WTC11 (cell line): ENCODE results near the gene RPTOR. TPM values are rescaled to one million over a fixed set of nuclear protein-coding genes. Genes with fewer than 3 reads are reported as not detected.

ENCODE experiments used
- ATAC-seq: fragments of 200-7000 bp; cut with Tn5 transposase; 2 replicates; pipeline ENCODE4 v1.10.0; 2021; ENCODE audit warnings: mild to moderate bottlenecking, moderate library complexity
- CTCF ChIA-PET: fragments of 300-600 bp; sonication (Branson Sonifier 250); formaldehyde crosslinking; loops from one replicate; lab custom pipeline; 2021; ENCODE audit warnings: antibody characterized with exemption; lab: Charles Lee
- POLR2A ChIA-PET: fragments of 350-600 bp; sonication (Branson Sonifier 250); formaldehyde crosslinking; loops from one replicate; lab custom pipeline; 2021; ENCODE audit warnings: antibody characterized with exemption; lab: Charles Lee
- DNase-seq: peaks from one replicate; pipeline ENCODE4 v3.0.0; 2021; ENCODE audit warnings: low spot score
- H3K27ac Mint-ChIP-seq: 2 replicates; pipeline ENCODE4 v1.8.0; 2021; ENCODE audit warnings: mixed read lengths
- H3K27me3 Mint-ChIP-seq: 2 replicates; pipeline ENCODE4 v1.8.0; 2021; ENCODE audit warnings: low read depth, mild to moderate bottlenecking, moderate library complexity, mixed read lengths
- H3K36me3 Mint-ChIP-seq: 2 replicates; pipeline ENCODE4 v1.8.0; 2021; ENCODE audit warnings: mixed read lengths
- H3K4me1 Mint-ChIP-seq: 2 replicates; pipeline ENCODE4 v1.8.0; 2022; ENCODE audit warnings: mixed read lengths
- H3K4me3 Mint-ChIP-seq: 2 replicates; pipeline ENCODE4 v1.8.0; 2021; ENCODE audit warnings: mild to moderate bottlenecking, moderate library complexity, mixed read lengths
- H3K9me3 Mint-ChIP-seq: 2 replicates; pipeline ENCODE4 v1.8.0; 2021; ENCODE audit warnings: mixed read lengths
- CBFB ChIP-seq: sonication (generic); formaldehyde crosslinking; IDR thresholded peaks from 2 replicates; pipeline ENCODE4 v1.8.1; 2022; ENCODE audit warnings: mild to moderate bottlenecking, low read depth, missing genetic modification reagents
- CDX4 ChIP-seq: fragments of 250-450 bp; sonication (Bioruptor Pico); IDR thresholded peaks from 2 replicates; pipeline ENCODE4 v1.9.0; 2021; ENCODE audit warnings: moderate library complexity, mild to moderate bottlenecking, inconsistent platforms, borderline replicate concordance
- CTCF ChIP-seq: fragments of 200-600 bp; IDR thresholded peaks from 2 replicates; pipeline ENCODE4 v1.8.0; 2022; ENCODE audit warnings: antibody characterized with exemption
- MYBL2 ChIP-seq: sonication (generic); formaldehyde crosslinking; IDR thresholded peaks from 2 replicates; pipeline ENCODE4 v1.8.1; 2023; ENCODE audit warnings: mild to moderate bottlenecking, moderate library complexity, missing genetic modification reagents
- NFE2L1 ChIP-seq: sonication (generic); formaldehyde crosslinking; IDR thresholded peaks from 2 replicates; pipeline ENCODE4 v1.8.1; 2023; ENCODE audit warnings: missing genetic modification reagents
- RELA ChIP-seq: sonication (generic); formaldehyde crosslinking; IDR thresholded peaks from 2 replicates; pipeline ENCODE4 v1.8.1; 2022; ENCODE audit warnings: missing genetic modification reagents, mild to moderate bottlenecking, borderline replicate concordance
- RORB ChIP-seq: fragments of 250-450 bp; sonication (Bioruptor Pico); IDR thresholded peaks from 2 replicates; pipeline ENCODE4 v1.9.0; 2021; ENCODE audit warnings: mild to moderate bottlenecking
- USF1 ChIP-seq: sonication (generic); formaldehyde crosslinking; IDR thresholded peaks from 2 replicates; pipeline ENCODE4 v1.8.0; 2022; ENCODE audit warnings: mild to moderate bottlenecking, missing genetic modification reagents
- ZBTB21 ChIP-seq: sonication (generic); formaldehyde crosslinking; IDR thresholded peaks from 2 replicates; pipeline ENCODE4 v1.8.1; 2023; ENCODE audit warnings: mild to moderate bottlenecking, missing genetic modification reagents, borderline replicate concordance
- ZMAT4 ChIP-seq: fragments of 250-450 bp; sonication (Bioruptor Pico); IDR thresholded peaks from 2 replicates; pipeline ENCODE4 v1.9.0; 2021; ENCODE audit warnings: mild to moderate bottlenecking
- ZNF219 ChIP-seq: sonication (generic); formaldehyde crosslinking; IDR thresholded peaks from 2 replicates; pipeline ENCODE4 v1.8.0; 2023; ENCODE audit warnings: missing genetic modification reagents, mild to moderate bottlenecking, borderline replicate concordance
- ZNF317 ChIP-seq: sonication (generic); formaldehyde crosslinking; IDR thresholded peaks from 2 replicates; pipeline ENCODE4 v1.8.1; 2023; ENCODE audit warnings: low read depth, mild to moderate bottlenecking, moderate library complexity, missing genetic modification reagents, borderline replicate concordance
- ZNF423 ChIP-seq: fragments of 250-450 bp; sonication (Bioruptor Pico); IDR thresholded peaks from 2 replicates; pipeline ENCODE4 v2.1.2; 2022; ENCODE audit warnings: mild to moderate bottlenecking, moderate library complexity
- ZNF512 ChIP-seq: sonication (generic); formaldehyde crosslinking; IDR thresholded peaks from 2 replicates; pipeline ENCODE4 v1.8.1; 2022; ENCODE audit warnings: missing genetic modification reagents, borderline replicate concordance
- total RNA-seq: library from RNA; stranded (reverse); gene quantifications from 3 replicates; pipeline ENCODE4 v1.2.3, GENCODE V29; 2021
- TF ChIP-seq, protein P1 (sequence below): sonication (generic); formaldehyde crosslinking; IDR thresholded peaks from 2 replicates; pipeline ENCODE4 v1.8.1; 2023; ENCODE audit warnings: mild to moderate bottlenecking, missing genetic modification reagents
- TF ChIP-seq, protein P2 (sequence below): sonication (generic); formaldehyde crosslinking; IDR thresholded peaks from 2 replicates; pipeline ENCODE4 v1.8.1; 2022; ENCODE audit warnings: low read depth, missing genetic modification reagents, borderline replicate concordance
- TF ChIP-seq, protein P3 (sequence below): fragments of 250-450 bp; sonication (Bioruptor Pico); IDR thresholded peaks from 2 replicates; pipeline ENCODE4 v1.8.0; 2021; ENCODE audit warnings: mild to moderate bottlenecking
- TF ChIP-seq, protein P4 (sequence below): sonication (generic); formaldehyde crosslinking; IDR thresholded peaks from 2 replicates; pipeline ENCODE4 v1.8.1; 2023; ENCODE audit warnings: mild to moderate bottlenecking, missing genetic modification reagents, moderate library complexity

RPTOR gene
- total RNA-seq, 1 experiment from 2014 or later: 41.0 TPM

GRCh38 chr17:80772906-80773242, 228.2 kb downstream of the RPTOR start (continued):
- TF ChIP-seq ZNF512 (CRISPR knock-in tag): no peak

DNA sequence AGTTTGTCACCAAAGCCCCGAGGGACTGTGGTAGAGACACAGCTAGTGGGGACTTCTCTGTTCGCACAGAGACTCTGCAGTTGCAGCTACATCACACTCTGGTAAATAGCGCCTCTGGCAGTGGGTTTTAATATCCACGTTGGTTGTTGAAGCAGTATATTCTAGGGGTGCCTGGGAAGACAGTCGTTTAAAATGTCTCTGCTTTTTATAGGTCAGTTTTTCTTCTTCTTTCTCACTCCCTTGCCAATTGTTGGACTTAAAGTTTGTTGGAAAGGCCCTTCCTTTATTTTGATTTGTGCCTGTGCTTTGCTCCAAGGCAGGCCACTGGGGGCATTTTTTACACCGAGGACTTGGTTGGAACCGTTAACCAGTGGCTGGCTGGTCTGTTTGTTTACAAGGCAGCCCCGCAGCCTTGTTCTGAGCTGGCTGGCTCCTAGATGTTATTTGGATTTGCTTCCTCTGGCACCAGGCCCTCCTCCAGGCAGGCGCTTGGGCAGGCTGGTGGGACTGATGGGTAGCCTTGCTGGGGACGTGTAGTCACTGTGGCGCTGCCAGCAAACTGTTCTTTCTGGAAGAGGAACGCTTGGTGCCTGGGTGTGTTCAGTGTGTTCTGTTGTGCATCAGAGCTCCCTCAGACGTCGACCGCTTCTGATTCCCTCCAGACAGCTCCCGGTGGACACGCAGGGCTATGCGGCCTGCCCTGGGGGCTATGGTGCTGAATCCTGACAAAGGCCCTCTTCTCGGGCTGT, 228.8 kb downstream of the RPTOR start:
- Mint-ChIP-seq H3K4me3 (no peak overlapping the region), H3K4me1 (peaks cover 24% of the 10 kb centered on the region), H3K27ac (peak overlapping the region; percentile 86), H3K27me3 (no peaks in the 10 kb centered on the region), H3K36me3 (peaks cover 4% of the 10 kb centered on the region), H3K9me3 (no peaks in the 10 kb centered on the region)
- ChIA-PET POLR2A (no interaction called here), CTCF (interaction anchor here (0.7 to 1.5 kb wide), 10 partner anchors 10 to 346 kb away, joined by 3 to 8 read pairs (median 4); no protein-coding TSS in a partner anchor)
- ATAC-seq: peak; percentile 67
- TF ChIP-seq ZNF317: no peak
- no peak for DNase-seq

DNA sequence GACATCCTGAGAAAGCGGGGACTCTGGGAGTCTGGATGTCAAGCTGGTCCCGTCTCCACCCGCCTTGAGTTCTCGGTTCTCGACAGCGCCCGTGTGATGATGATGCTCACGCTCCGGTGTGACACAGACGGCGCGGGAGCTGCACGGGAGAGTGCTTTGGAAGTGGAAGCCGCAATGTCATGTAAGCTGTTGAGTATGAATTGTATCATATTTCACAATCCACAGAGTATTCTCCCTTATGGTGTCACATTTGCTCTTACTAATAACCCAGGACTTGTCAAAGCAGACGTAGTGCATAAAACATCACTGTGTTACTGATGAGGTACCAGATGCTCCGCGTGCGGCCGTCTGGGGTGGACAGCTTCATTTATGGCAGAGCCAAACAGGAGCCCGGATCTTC, 229.5 kb downstream of the RPTOR start:
- Mint-ChIP-seq H3K27ac (no peak overlapping the region; the same call in 1 of the 2 replicates), H3K36me3 (peaks cover 4% of the 10 kb centered on the region), H3K27me3 (no peaks in the 10 kb centered on the region), H3K9me3 (no peaks in the 10 kb centered on the region), H3K4me1 (peaks cover 24% of the 10 kb centered on the region), H3K4me3 (no peak overlapping the region)
- DNase-seq (no peak), ATAC-seq (no peak)
- POLR2A ChIA-PET: no interaction called here
- CTCF ChIA-PET: interaction anchor here (0.8 to 1.5 kb wide), 8 partner anchors 11 to 347 kb away, joined by 3 to 8 read pairs (median 4); no protein-coding TSS in a partner anchor
- no peak for TF ChIP-seq CTCF
- no peak for TF ChIP-seq ZNF512 (CRISPR knock-in tag)
- TF ChIP-seq, protein P1, sequence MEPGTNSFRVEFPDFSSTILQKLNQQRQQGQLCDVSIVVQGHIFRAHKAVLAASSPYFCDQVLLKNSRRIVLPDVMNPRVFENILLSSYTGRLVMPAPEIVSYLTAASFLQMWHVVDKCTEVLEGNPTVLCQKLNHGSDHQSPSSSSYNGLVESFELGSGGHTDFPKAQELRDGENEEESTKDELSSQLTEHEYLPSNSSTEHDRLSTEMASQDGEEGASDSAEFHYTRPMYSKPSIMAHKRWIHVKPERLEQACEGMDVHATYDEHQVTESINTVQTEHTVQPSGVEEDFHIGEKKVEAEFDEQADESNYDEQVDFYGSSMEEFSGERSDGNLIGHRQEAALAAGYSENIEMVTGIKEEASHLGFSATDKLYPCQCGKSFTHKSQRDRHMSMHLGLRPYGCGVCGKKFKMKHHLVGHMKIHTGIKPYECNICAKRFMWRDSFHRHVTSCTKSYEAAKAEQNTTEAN (CRISPR knock-in tag): no peak
- TF ChIP-seq, protein P2, sequence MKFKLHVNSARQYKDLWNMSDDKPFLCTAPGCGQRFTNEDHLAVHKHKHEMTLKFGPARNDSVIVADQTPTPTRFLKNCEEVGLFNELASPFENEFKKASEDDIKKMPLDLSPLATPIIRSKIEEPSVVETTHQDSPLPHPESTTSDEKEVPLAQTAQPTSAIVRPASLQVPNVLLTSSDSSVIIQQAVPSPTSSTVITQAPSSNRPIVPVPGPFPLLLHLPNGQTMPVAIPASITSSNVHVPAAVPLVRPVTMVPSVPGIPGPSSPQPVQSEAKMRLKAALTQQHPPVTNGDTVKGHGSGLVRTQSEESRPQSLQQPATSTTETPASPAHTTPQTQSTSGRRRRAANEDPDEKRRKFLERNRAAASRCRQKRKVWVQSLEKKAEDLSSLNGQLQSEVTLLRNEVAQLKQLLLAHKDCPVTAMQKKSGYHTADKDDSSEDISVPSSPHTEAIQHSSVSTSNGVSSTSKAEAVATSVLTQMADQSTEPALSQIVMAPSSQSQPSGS (CRISPR knock-in tag): no peak
- TF ChIP-seq ZMAT4 (CRISPR knock-in tag): no peak
- no peak for TF ChIP-seq CDX4 (CRISPR knock-in tag)
- TF ChIP-seq ZBTB21 (CRISPR knock-in tag): no peak
- TF ChIP-seq ZNF219 (CRISPR knock-in tag): no peak
- no peak for TF ChIP-seq USF1 (CRISPR knock-in tag)
- no peak for TF ChIP-seq NFE2L1 (CRISPR knock-in tag)
- TF ChIP-seq RELA (CRISPR knock-in tag): no peak
- no peak for TF ChIP-seq ZNF423 (CRISPR knock-in tag)
- no peak for TF ChIP-seq MYBL2
- TF ChIP-seq CBFB (CRISPR knock-in tag): no peak
- TF ChIP-seq, protein P3, sequence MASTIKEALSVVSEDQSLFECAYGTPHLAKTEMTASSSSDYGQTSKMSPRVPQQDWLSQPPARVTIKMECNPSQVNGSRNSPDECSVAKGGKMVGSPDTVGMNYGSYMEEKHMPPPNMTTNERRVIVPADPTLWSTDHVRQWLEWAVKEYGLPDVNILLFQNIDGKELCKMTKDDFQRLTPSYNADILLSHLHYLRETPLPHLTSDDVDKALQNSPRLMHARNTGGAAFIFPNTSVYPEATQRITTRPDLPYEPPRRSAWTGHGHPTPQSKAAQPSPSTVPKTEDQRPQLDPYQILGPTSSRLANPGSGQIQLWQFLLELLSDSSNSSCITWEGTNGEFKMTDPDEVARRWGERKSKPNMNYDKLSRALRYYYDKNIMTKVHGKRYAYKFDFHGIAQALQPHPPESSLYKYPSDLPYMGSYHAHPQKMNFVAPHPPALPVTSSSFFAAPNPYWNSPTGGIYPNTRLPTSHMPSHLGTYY (CRISPR knock-in tag): no peak
- TF ChIP-seq, protein P4, sequence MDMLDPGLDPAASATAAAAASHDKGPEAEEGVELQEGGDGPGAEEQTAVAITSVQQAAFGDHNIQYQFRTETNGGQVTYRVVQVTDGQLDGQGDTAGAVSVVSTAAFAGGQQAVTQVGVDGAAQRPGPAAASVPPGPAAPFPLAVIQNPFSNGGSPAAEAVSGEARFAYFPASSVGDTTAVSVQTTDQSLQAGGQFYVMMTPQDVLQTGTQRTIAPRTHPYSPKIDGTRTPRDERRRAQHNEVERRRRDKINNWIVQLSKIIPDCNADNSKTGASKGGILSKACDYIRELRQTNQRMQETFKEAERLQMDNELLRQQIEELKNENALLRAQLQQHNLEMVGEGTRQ (CRISPR knock-in tag): no peak
- no peak for TF ChIP-seq RORB (CRISPR knock-in tag)
